Esophagus muscularis mucosa (tissue), 3 donors: ENCODE data around the gene RBM43.

Experiments used
- POLR2A ChIP-seq: fragments of 450-650 bp; IDR thresholded peaks from one replicate; pipeline ENCODE4 v1.6.1; 2017; ENCODE audit warnings: antibody characterized with exemption, moderate library complexity, mild to moderate bottlenecking, low read depth
- POLR2AphosphoS5 ChIP-seq, 2 donors: sonication (generic); formaldehyde crosslinking; IDR thresholded peaks; one replicate each; pipeline ENCODE4 v1.6.1; 2017; ENCODE audit warnings: antibody characterized with exemption in 2 of 2
- TF ChIP-seq, protein P1 (sequence below), 3 experiments: fragments of 200-600 bp in 2 of 3; fragments of 450-650 bp in 1 of 3; sonication (generic) in 2 of 3; IDR thresholded peaks; one replicate each; pipeline ENCODE4 v1.5.1; 2017 to 2019; ENCODE audit warnings: antibody characterized with exemption in 3 of 3, mild to moderate bottlenecking in 2 of 3, moderate library complexity in 1 of 3

DNA sequence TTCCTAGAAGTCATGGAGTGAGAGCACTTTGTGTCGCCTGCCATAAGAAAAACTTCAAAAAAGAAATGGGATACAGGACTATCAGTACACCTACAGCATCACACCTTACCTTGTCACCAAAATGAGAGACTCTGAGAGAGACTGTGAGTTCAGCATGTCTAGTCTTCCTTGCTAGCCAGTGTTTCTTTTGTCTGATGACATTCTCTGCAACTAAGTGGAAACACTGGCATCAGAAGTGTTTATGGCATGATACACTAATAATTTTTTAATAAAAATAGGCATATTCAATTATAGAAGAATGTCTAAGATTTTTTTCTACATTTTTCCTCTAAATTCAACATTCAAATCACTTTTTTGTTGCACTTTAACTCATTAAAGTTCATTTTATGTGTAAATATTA, 9.0 kb downstream of the RBM43 start:
- TF ChIP-seq POLR2A, result no peak
- TF ChIP-seq, protein P1, sequence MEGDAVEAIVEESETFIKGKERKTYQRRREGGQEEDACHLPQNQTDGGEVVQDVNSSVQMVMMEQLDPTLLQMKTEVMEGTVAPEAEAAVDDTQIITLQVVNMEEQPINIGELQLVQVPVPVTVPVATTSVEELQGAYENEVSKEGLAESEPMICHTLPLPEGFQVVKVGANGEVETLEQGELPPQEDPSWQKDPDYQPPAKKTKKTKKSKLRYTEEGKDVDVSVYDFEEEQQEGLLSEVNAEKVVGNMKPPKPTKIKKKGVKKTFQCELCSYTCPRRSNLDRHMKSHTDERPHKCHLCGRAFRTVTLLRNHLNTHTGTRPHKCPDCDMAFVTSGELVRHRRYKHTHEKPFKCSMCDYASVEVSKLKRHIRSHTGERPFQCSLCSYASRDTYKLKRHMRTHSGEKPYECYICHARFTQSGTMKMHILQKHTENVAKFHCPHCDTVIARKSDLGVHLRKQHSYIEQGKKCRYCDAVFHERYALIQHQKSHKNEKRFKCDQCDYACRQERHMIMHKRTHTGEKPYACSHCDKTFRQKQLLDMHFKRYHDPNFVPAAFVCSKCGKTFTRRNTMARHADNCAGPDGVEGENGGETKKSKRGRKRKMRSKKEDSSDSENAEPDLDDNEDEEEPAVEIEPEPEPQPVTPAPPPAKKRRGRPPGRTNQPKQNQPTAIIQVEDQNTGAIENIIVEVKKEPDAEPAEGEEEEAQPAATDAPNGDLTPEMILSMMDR (IDR thresholded peaks at IDR 0.05), result no peak
- TF ChIP-seq POLR2AphosphoS5 (IDR thresholded peaks at IDR 0.05), result no peak
